ENCODE data around the gene NDUFB8.

DNA sequence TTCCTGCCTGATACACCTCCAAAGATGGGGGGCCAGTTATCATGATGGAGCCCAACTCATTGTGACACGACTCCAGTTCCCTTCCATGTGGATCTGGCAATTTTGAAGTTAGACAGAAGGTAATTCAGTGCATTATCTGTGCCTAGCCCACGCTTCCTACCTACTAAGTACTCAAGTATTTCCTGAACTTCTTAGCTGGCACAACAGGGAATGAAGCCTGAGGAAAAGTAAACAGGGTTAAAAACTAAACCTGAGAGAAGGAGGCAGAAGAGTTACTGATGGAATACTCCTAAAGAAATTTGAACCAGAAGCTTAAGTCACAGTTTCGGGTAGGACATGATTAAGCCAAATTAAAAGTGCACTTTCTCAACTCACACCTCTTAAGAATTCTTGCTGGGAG is 8.9 kb downstream of the NDUFB8 start:
- TF ChIP-seq, protein P1, sequence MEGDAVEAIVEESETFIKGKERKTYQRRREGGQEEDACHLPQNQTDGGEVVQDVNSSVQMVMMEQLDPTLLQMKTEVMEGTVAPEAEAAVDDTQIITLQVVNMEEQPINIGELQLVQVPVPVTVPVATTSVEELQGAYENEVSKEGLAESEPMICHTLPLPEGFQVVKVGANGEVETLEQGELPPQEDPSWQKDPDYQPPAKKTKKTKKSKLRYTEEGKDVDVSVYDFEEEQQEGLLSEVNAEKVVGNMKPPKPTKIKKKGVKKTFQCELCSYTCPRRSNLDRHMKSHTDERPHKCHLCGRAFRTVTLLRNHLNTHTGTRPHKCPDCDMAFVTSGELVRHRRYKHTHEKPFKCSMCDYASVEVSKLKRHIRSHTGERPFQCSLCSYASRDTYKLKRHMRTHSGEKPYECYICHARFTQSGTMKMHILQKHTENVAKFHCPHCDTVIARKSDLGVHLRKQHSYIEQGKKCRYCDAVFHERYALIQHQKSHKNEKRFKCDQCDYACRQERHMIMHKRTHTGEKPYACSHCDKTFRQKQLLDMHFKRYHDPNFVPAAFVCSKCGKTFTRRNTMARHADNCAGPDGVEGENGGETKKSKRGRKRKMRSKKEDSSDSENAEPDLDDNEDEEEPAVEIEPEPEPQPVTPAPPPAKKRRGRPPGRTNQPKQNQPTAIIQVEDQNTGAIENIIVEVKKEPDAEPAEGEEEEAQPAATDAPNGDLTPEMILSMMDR (IDR thresholded peaks at IDR 0.05; ENCODE audit: low read depth, low read length) = no peak
- no peak for TF ChIP-seq POLR2A (IDR thresholded peaks at IDR 0.05; ENCODE audit: extremely low read depth, insufficient read length)
